ENCODE measurements around the gene NUCB1. TPM values are rescaled to one million over a fixed set of nuclear protein-coding genes. Genes with fewer than 3 reads are reported as not detected.
A peak's percentile ranks its signal among the peaks of the same experiment; 100 is the strongest.
"Not testable (repeated sequence)": the region's sequence is repeated elsewhere in the genome, so short reads cannot be mapped to it uniquely, and the experiment has no call there.

Gene NUCB1
- total RNA-seq, 1 donor from 2014 or later = 310 TPM

DNA sequence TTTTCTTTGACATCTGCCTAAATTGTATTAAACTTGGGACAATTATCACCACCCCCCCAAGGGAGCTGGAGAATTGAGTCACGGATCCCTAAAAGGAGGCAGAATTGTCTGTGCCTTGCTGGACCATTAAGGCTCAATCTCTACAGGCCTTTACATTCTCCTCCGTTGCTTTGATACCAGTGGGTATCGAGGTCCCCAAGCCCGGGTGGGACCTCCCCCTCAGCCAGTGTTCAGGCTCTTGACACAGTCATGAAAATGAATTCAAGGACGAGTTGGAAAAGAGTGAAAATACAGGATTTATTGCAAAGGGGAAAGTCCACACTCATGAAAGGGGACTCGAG is 22.3 kb upstream of the NUCB1 start:
- Histone ChIP-seq H3K4me3 (no peak overlapping the region), H3K27ac (peak overlapping the region; percentile 12), H3K36me3 (peaks cover 59% of the 10 kb centered on the region), H3K9me3 (no peaks in the 10 kb centered on the region), H3K4me1 (peaks cover 71% of the 10 kb centered on the region), H3K27me3 (ENCODE audit: low read depth) (no peaks in the 10 kb centered on the region)
- intact Hi-C loops (cut with DNase I) = no loop called here
- DNase-seq (no peak), ATAC-seq (no peak)
- TF ChIP-seq, protein P1, sequence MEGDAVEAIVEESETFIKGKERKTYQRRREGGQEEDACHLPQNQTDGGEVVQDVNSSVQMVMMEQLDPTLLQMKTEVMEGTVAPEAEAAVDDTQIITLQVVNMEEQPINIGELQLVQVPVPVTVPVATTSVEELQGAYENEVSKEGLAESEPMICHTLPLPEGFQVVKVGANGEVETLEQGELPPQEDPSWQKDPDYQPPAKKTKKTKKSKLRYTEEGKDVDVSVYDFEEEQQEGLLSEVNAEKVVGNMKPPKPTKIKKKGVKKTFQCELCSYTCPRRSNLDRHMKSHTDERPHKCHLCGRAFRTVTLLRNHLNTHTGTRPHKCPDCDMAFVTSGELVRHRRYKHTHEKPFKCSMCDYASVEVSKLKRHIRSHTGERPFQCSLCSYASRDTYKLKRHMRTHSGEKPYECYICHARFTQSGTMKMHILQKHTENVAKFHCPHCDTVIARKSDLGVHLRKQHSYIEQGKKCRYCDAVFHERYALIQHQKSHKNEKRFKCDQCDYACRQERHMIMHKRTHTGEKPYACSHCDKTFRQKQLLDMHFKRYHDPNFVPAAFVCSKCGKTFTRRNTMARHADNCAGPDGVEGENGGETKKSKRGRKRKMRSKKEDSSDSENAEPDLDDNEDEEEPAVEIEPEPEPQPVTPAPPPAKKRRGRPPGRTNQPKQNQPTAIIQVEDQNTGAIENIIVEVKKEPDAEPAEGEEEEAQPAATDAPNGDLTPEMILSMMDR (IDR thresholded peaks at IDR 0.05) = no peak

DNA sequence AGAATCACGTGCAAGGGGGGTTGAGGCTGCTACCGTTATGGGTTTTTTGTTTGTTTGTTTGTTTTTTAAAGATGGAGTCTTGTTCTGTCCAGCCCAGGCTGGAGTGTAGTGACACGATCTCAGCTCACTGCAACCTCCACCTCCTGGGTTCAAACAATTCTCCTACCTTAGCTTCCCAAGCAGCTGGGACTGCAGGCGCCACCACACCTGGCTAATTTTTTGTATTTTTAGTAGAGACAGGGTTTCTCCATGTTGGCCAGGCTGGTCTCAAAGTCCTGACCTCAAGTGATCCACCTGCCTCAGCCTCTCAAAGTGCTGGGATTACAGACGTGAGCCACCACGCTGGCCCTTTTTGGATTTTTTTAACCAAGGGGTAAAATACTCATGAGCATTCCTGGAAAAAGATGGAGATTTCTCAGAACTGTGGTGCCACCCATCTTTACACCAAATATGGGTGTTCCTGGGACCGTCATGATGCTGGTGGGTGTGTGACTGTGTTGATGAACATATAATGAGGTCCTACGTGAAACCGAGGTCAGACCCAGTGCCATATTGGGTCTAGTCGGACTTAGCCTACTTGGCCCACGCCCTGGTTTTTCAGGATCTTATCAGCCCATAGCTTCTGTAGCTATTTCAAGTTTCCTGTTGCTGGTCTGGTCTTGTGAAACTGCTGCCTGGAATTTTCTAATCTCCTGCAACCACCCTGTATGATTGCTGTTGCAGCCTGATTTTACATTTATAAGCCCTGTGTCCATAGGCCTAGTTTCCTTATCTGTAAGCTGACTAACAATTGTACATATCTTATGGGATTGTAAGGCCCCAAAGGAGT is 21.7 kb upstream of the NUCB1 start:
- Histone ChIP-seq H3K27ac (peak overlapping the region; percentile 58), H3K4me1 (peaks cover 68% of the 10 kb centered on the region), H3K4me3 (no peak overlapping the region), H3K9me3 (no peaks in the 10 kb centered on the region), H3K27me3 (ENCODE audit: low read depth) (no peaks in the 10 kb centered on the region), H3K36me3 (peaks cover 56% of the 10 kb centered on the region)
- intact Hi-C loops (cut with DNase I) = no loop called here
- peak; percentile 66 for DNase-seq
- TF ChIP-seq, protein P1 (IDR thresholded peaks at IDR 0.05) = no peak
- peak; percentile 33 to 54 for ATAC-seq

DNA sequence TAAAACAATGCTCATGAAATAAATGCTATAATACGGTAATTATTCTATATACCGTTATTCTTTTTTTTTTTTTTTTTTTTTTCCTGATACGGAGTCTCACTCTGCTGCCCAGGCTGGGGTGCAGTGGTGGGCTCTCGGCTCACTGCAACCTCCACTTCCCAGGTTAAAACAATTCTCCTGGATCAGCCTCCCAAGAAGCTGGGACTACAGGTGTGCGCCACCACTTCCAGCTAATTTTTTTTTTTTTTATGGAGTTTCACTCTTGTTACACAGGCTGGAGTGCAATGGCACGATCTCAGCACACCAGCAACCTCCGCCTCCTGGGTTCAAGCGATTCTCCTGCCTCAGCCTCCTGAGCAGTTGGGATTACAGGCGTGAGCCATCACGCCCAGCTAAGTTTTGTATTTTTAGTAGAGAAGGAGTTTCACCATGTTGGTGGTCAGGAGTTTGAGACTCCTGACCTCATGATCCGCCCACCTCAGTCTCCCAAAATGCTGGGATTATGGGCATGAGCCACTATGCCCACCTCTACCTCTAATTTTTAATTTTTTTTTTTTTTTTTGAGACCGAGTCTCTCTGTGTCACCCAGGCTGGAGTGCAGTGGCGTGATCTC is 21.0 kb upstream of the NUCB1 start:
- DNase-seq = no peak
- no peak overlapping the region for H3K4me3 ChIP-seq
- TF ChIP-seq, protein P1 (IDR thresholded peaks at IDR 0.05) = no peak
- no peak for ATAC-seq
- H3K9me3 ChIP-seq = no peaks in the 10 kb centered on the region
- intact Hi-C loops (cut with DNase I) = no loop called here
- H3K27me3 ChIP-seq (ENCODE audit: low read depth) = no peaks in the 10 kb centered on the region
- peaks cover 61% of the 10 kb centered on the region for H3K4me1 ChIP-seq
- H3K36me3 ChIP-seq = peaks cover 49% of the 10 kb centered on the region
- peak overlapping the region; percentile 58 for H3K27ac ChIP-seq

DNA sequence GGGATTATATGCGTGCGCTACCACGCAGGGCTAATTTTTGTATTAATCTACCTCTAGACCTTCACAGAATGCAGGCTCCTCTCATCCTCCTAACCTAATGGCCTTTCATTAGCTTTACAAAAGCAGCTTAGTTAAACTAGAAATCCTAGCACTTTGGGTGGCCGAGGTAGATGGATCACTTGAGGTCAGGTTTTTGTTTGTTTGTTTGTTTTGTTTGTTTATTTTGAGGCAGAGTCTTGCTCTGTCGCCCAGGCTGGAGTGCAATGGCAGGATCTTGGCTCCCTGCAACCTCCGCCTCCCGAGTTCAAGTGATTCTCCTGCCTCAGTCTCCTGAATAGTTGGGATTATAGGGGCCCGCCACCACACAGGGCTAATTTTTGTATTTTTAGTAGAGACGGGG is 20.4 kb upstream of the NUCB1 start:
- H3K4me3 ChIP-seq; H3K9me3 ChIP-seq; ATAC-seq; intact Hi-C loops (cut with DNase I); H3K27me3 ChIP-seq (ENCODE audit: low read depth); DNase-seq: not testable (repeated sequence)
- H3K4me1 ChIP-seq = peaks cover 55% of the 10 kb centered on the region
- peak overlapping the region; percentile 58 for H3K27ac ChIP-seq
- H3K36me3 ChIP-seq = peaks cover 43% of the 10 kb centered on the region

DNA sequence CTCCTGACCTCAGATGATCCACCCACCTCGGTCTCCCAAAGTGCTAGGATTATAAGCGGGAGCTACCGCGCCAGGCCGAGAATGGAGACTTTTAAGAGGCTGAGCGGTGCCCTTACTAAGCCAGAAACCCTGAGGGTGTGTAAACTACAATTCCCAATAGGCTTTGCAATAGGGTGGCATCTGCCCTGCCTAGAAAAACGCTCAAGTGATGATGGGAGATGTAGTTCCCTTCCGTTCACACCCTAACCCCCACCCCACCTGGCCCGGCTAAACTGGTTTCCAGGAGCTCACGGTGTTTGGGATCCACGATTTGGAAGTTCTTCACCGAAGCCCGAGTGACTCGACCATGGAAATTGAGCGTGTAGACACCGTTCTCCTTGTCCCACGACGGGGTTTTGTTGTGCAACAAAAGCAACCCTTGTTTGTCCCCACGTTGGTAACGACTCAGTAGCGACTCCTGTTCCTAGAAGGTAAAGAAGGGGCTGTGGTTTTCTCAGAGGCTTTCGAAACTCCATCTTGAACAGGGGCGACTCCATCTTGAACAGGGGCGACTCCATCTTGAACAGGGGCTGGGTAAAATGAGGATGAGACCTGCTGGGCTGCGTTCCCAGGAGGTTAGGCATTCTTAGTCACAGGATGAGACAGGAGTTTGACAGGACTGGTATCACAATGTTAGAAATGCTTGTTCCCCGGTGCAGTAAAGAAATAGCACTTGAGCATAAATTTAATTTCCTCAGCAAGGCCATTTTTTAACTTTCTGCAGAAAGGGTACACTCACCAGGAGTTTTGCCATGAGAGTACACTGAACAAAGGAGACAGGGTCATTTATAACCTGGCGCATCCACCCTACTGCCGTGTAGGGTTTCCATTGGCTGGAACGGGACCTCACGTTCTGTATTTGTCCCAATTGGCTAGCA is 18.1 kb upstream of the NUCB1 start:
- DNase-seq = no peak
- peak; percentile 41 to 65 for ATAC-seq
- peak overlapping the region; percentile 36 for H3K27ac ChIP-seq

More for the DNA sequence above, 18.1 kb upstream of the NUCB1 start:
- Histone ChIP-seq H3K4me1 (peaks cover 32% of the 10 kb centered on the region), H3K9me3 (no peaks in the 10 kb centered on the region), H3K27me3 (ENCODE audit: low read depth) (no peaks in the 10 kb centered on the region), H3K36me3 (peaks cover 20% of the 10 kb centered on the region), H3K4me3 (no peak overlapping the region)
- TF ChIP-seq, protein P1 (IDR thresholded peaks at IDR 0.05) = no peak
- intact Hi-C loops (cut with DNase I) = no loop called here
